Measurements from ENCODE around the gene SCYL1.

Gene SCYL1

GRCh38 chr11:65586676-65587075 lies 61.8 kb downstream of the SCYL1 start:
- peak; percentile 86 for DNase-seq

All from NCI-H82 (cell line).